Transverse colon (tissue), 3 donors: ENCODE data around the gene PTPRS.

Experiments
- CTCF ChIP-seq, 5 experiments: fragments of 200-600 bp in 3 of 5; fragments of 450-650 bp in 2 of 5; sonication (generic) in 3 of 5; IDR thresholded peaks; 1 replicate in 2 of 5; 2 replicates in 3 of 5; pipeline ENCODE4 v1.5.1; 2016 to 2017; ENCODE audit warnings: antibody characterized with exemption in 5 of 5, inconsistent platforms in 3 of 5, mild to moderate bottlenecking in 2 of 5, moderate library complexity in 1 of 5
- POLR2A ChIP-seq: fragments of 450-650 bp; IDR thresholded peaks from one replicate; pipeline ENCODE4 v1.6.1; 2016; ENCODE audit warnings: antibody characterized with exemption, mild to moderate bottlenecking, moderate library complexity

- TF ChIP-seq CTCF (IDR thresholded peaks at IDR 0.05) (no peak), POLR2A (no peak)
Measured at GRCh38 chr19:5317321-5317720, 23.3 kb downstream of the PTPRS start.
